ENCODE measurements around the gene CDK11B.
A peak's percentile ranks its signal among the peaks of the same experiment; 100 is the strongest.
"Not testable (repeated sequence)": the region's sequence is repeated elsewhere in the genome, so short reads cannot be mapped to it uniquely, and the experiment has no call there.

The CDK11B gene

GRCh38 chr1:1697358-1698183 is 38.8 kb upstream of the CDK11B start:
- not testable (repeated sequence) for H3K4me3 ChIP-seq (replicated peaks; ENCODE audit: insufficient read depth, low read length); H3K27ac ChIP-seq (replicated peaks); DNase-seq (ENCODE audit: low read depth in 1 of 2, low spot score in 1 of 2); H3K27me3 ChIP-seq (ENCODE audit: insufficient read depth, poor library complexity, severe bottlenecking)

GRCh38 chr1:1696431-1697357 is 37.9 kb upstream of the CDK11B start:
- not testable (repeated sequence) for H3K27me3 ChIP-seq (ENCODE audit: insufficient read depth, poor library complexity, severe bottlenecking); H3K4me3 ChIP-seq (replicated peaks; ENCODE audit: insufficient read depth, low read length); DNase-seq (ENCODE audit: low read depth in 1 of 2, low spot score in 1 of 2); H3K27ac ChIP-seq (replicated peaks)

- Histone ChIP-seq H3K27ac (replicated peaks) (peak within 1 kb of the TSS; percentile 92), H3K4me3 (replicated peaks; ENCODE audit: insufficient read depth, low read length) (peak within 1 kb of the TSS; percentile 61)
- peak; percentile 92 to 95 for DNase-seq (ENCODE audit: low read depth in 1 of 2, low spot score in 1 of 2)
- H3K27me3 ChIP-seq (ENCODE audit: insufficient read depth, poor library complexity, severe bottlenecking), result not testable (repeated sequence)
- peak; percentile 68 for TF ChIP-seq POLR2AphosphoS5 (IDR thresholded peaks at IDR 0.05; ENCODE audit: low read depth)
Measured at GRCh38 chr1:1692714-1693647, 34.2 kb upstream of the CDK11B start, which contains the start of gene SLC35E2B. Gene SLC35E2B, minus strand, starts transcription at chr1:1692795. Its CDS starts 16,096 bp downstream, at chr1:1676699.

- not testable (repeated sequence) for H3K27me3 ChIP-seq (ENCODE audit: insufficient read depth, poor library complexity, severe bottlenecking)
- Histone ChIP-seq H3K4me3 (replicated peaks; ENCODE audit: insufficient read depth, low read length) (peak overlapping the region; percentile 61), H3K27ac (replicated peaks) (peak overlapping the region; percentile 92)
- DNase-seq (ENCODE audit: low read depth in 1 of 2, low spot score in 1 of 2), result peak; percentile 57 to 81
Measured at GRCh38 chr1:1692324-1692713, 33.5 kb upstream of the CDK11B start.

- not testable (repeated sequence) for DNase-seq (ENCODE audit: low read depth in 1 of 2, low spot score in 1 of 2); H3K27ac ChIP-seq (replicated peaks); H3K27me3 ChIP-seq (ENCODE audit: insufficient read depth, poor library complexity, severe bottlenecking)
- H3K4me3 ChIP-seq (replicated peaks; ENCODE audit: insufficient read depth, low read length), result peak overlapping the region; percentile 35
Measured at GRCh38 chr1:1691443-1691842, 32.6 kb upstream of the CDK11B start.

- H3K4me3 ChIP-seq (replicated peaks; ENCODE audit: insufficient read depth, low read length); DNase-seq (ENCODE audit: low read depth in 1 of 2, low spot score in 1 of 2); H3K27ac ChIP-seq (replicated peaks); H3K27me3 ChIP-seq (ENCODE audit: insufficient read depth, poor library complexity, severe bottlenecking): not testable (repeated sequence)
Measured at GRCh38 chr1:1689526-1689925, 30.7 kb upstream of the CDK11B start.

GRCh38 chr1:1687846-1688245 is 29.0 kb upstream of the CDK11B start:
- no peak overlapping the region for H3K4me3 ChIP-seq (replicated peaks; ENCODE audit: insufficient read depth, low read length)
- no peak overlapping the region for H3K27ac ChIP-seq (replicated peaks)
- DNase-seq (ENCODE audit: low read depth in 1 of 2, low spot score in 1 of 2), result no peak
- no peaks in the 10 kb centered on the region for H3K27me3 ChIP-seq (ENCODE audit: insufficient read depth, poor library complexity, severe bottlenecking)
- TF ChIP-seq SPI1 (IDR thresholded peaks at IDR 0.05; ENCODE audit: borderline replicate concordance, low read depth), result no peak
- TF ChIP-seq POLR2AphosphoS5 (IDR thresholded peaks at IDR 0.05; ENCODE audit: low read depth), result no peak
- no peak for TF ChIP-seq GABPA (IDR thresholded peaks at IDR 0.05; ENCODE audit: low read depth)
- no peak for TF ChIP-seq CTCF (IDR thresholded peaks at IDR 0.05; ENCODE audit: insufficient read depth, low read length)
- TF ChIP-seq REST (IDR thresholded peaks at IDR 0.05; ENCODE audit: insufficient replicate concordance, low read depth), result no peak

Measured in HL-60 (cell line).